Mesothelial cell of epicardium (in vitro differentiated cells): Measurements from ENCODE around the gene OBSL1. TPM values are rescaled to one million over a fixed set of nuclear protein-coding genes. Genes with fewer than 3 reads are reported as not detected.

Experiments used
- DNase-seq, 2 experiments: peaks; one replicate each; pipeline ENCODE4 v3.0.0; 2021; ENCODE audit warnings: low spot score in 2 of 2; ENCODE audit not compliant: unreplicated experiment in 2 of 2
- H3K27ac Mint-ChIP-seq: 2 replicates; pipeline ENCODE4 v1.8.0; 2021; ENCODE audit warnings: mixed read lengths
- H3K27me3 Mint-ChIP-seq: 2 replicates; pipeline ENCODE4 v1.8.0; 2021; ENCODE audit warnings: low read depth, mixed read lengths
- H3K36me3 Mint-ChIP-seq: 2 replicates; pipeline ENCODE4 v1.8.0; 2021; ENCODE audit warnings: mixed read lengths
- H3K4me1 Mint-ChIP-seq: 2 replicates; pipeline ENCODE4 v1.8.0; 2021; ENCODE audit warnings: mixed read lengths
- H3K4me3 Mint-ChIP-seq: 2 replicates; pipeline ENCODE4 v1.8.0; 2021; ENCODE audit warnings: mild to moderate bottlenecking, moderate library complexity, mixed read lengths
- H3K9me3 Mint-ChIP-seq: 2 replicates; pipeline ENCODE4 v1.8.0; 2021; ENCODE audit warnings: mixed read lengths
- CTCF ChIP-seq: fragments of 200-600 bp; sonication (generic); IDR thresholded peaks from one replicate; pipeline ENCODE4 v1.5.0; 2021; ENCODE audit warnings: antibody characterized with exemption; ENCODE audit not compliant: unreplicated experiment
- total RNA-seq: library from RNA; stranded (reverse); gene quantifications from 3 replicates; pipeline ENCODE4 v1.2.1, GENCODE V29; 2021

Gene OBSL1
- total RNA-seq, 1 donor from 2014 or later, result 319 TPM

DNA sequence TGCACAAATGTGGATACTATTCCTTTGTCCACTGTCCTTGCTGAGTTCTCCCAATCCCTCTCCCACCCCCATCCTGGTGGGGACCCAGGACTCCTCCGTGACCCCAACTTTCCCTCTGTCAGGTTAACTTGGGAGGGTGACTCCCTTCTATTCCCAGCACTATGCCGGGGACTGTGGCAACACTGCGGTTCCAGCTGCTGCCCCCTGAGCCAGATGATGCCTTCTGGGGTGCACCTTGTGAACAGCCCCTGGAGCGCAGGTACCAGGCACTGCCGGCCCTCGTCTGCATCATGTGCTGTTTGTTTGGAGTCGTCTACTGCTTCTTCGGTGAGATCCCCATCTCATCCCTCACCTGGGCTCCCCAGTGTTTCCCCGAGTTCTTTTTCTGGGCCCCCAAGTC is 26.8 kb downstream of the OBSL1 start:
- Mint-ChIP-seq H3K4me1 (peaks cover 19% of the 10 kb centered on the region), H3K9me3 (no peaks in the 10 kb centered on the region), H3K4me3 (peak overlapping the region; percentile 78), H3K27ac (peak overlapping the region; percentile 71), H3K36me3 (peaks cover 5% of the 10 kb centered on the region), H3K27me3 (peaks cover 10% of the 10 kb centered on the region)
- DNase-seq, result no peak
- no peak for TF ChIP-seq CTCF

DNA sequence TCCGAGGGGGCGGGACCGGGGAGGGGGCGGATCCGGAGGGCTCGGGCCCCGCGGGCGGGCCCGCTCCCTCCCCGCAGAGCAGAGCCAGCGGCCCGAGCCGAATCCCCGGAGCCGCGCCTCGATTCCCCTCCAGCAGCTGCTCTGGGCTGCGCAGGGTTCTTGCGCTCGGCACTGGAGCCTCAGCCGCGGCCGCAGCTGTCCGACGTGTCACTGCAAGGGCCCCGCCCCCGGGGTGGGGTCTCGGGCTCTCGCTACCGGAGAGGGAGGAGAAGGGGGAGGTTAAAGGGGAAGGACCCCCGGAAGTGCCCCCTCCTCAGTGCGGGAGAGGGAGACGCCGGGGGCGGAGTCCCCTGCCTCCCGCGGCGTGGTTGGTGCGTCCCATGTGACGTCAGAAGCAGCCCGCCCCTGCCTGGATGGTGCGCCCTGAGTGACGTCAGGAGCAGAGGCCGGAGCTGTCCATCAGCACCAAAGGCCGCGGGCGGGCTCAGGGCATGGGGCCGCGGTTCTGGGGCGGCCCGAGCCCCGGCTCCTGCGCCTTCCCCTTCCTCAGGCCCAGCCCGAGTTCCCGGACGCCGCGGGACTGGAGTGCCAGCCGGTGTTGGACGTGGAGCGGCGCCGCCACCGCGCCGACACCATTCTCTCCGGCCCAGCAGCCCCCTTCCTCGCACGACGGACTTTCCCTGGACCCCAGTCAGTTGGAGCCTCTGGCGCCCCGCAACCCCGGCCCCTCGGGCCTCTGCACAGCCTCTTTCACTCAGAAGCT is 27.6 kb downstream of the OBSL1 start, which contains the start of the genes CHPF and TMEM198:
TSS of gene CHPF (minus strand) at position 214 of the 763 bp plus-strand sequence. CDS start 271 bp downstream, outside the sequence.
TSS of gene TMEM198 (plus strand) at position 433 of the 763 bp plus-strand sequence. CDS start 700 bp downstream, outside the sequence.
- peak within 1 kb of the TSS; percentile 85 for H3K27ac Mint-ChIP-seq
- peaks cover 19% of the 10 kb centered on the region for H3K4me1 Mint-ChIP-seq
- peak; percentile 97 to 98 for DNase-seq
- peaks cover 5% of the 10 kb centered on the region for H3K36me3 Mint-ChIP-seq
- TF ChIP-seq CTCF, result no peak
- H3K27me3 Mint-ChIP-seq, result peaks cover 10% of the 10 kb centered on the region
- H3K9me3 Mint-ChIP-seq, result no peaks in the 10 kb centered on the region
- H3K4me3 Mint-ChIP-seq, result peak within 1 kb of the TSS; percentile 80

- no peak for TF ChIP-seq CTCF
Measured at GRCh38 chr2:219542931-219543595, 28.3 kb downstream of the OBSL1 start.

DNA sequence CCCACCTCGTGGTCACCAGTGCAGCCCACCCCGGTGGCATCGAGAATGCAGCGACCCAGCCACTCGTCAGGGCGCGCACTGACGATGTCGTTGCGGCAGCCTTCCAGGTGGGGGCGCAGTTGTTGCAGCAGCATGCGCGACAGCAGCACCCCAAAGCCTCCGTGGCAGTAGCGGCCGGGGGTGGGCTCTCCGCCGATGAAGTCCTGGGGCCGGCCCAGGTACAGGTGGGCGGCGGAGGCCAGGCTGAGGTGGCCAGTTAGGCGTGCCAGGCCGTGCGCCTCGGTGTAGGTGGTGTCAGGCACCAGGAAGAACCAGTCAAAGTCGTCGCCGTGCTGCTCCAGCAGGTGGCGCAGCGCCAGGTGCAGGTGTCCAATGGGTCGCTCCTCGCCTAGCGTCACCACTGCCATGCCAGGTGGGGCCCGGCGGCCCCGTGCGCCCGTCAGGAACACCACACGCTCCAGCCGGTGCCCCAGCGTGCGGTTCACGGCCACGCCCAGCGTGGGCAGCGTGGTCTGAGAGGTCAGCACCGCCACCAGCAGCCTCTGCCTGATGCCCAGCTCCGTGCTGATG is 29.6 kb downstream of the OBSL1 start:
- TF ChIP-seq CTCF, result peak; percentile 100
- Mint-ChIP-seq H3K27me3 (peaks cover 10% of the 10 kb centered on the region), H3K9me3 (no peaks in the 10 kb centered on the region), H3K4me3 (peak overlapping the region; percentile 80), H3K27ac (peak overlapping the region; percentile 43), H3K36me3 (peaks cover 8% of the 10 kb centered on the region), H3K4me1 (peaks cover 23% of the 10 kb centered on the region)
- DNase-seq, result peak; percentile 79 to 91

More at GRCh38 chr2:219542931-219543595, 28.3 kb downstream of the OBSL1 start:
- Mint-ChIP-seq H3K4me3 (peak overlapping the region; percentile 80), H3K27ac (peak overlapping the region; percentile 83), H3K4me1 (peaks cover 23% of the 10 kb centered on the region), H3K9me3 (no peaks in the 10 kb centered on the region), H3K27me3 (peaks cover 10% of the 10 kb centered on the region), H3K36me3 (peaks cover 10% of the 10 kb centered on the region)
- DNase-seq, result peak in 1 of 2 experiments; percentile 73

DNA sequence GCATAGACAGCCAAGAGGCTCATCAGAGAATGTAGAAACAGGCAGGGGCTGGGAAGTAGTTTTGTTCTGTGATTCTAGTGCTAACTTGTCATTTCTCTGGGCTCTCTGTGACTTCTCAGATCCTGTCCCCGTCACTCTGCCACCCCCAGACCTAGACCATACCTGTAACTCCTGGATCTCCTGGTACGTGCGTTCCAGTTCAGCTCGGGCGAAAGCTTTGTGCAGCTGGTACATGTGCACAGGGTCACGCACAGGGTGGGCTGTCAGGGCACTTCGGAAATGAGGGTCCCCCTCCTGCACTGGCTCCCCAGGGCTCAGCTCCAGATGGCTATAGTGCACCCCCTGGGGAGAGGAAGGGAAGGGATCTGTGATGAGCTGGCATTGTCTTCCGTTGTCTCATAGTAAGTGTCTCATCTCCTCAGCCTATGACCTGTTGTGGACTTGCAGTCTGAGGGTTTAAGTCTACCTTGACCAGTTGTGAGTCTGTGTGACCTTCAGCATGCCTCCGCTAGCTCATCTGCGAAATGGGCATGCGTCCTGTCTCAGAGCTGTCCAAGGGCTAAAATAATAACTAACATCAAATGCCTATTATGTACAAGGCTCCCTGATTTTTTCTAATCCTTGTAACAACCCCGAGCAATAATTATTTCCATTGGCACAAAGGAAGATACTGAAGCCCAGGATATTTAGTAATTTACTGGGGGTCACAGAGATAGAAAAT is 30.4 kb downstream of the OBSL1 start:
- Mint-ChIP-seq H3K4me3 (peak overlapping the region; percentile 80), H3K27ac (no peak overlapping the region)

More for the DNA sequence above, 30.4 kb downstream of the OBSL1 start:
- DNase-seq, result no peak
- no peaks in the 10 kb centered on the region for H3K9me3 Mint-ChIP-seq
- H3K4me1 Mint-ChIP-seq, result peaks cover 23% of the 10 kb centered on the region
- peaks cover 8% of the 10 kb centered on the region for H3K27me3 Mint-ChIP-seq
- TF ChIP-seq CTCF, result no peak
- peaks cover 8% of the 10 kb centered on the region for H3K36me3 Mint-ChIP-seq
